WTC11 (cell line): Measurements from ENCODE around the gene STN1. TPM values are rescaled to one million over a fixed set of nuclear protein-coding genes. Genes with fewer than 3 reads are reported as not detected.

Experiments
- ATAC-seq: fragments of 200-7000 bp; cut with Tn5 transposase; 2 replicates; pipeline ENCODE4 v1.10.0; 2021; ENCODE audit warnings: mild to moderate bottlenecking, moderate library complexity
- CTCF ChIA-PET: fragments of 300-600 bp; sonication (Branson Sonifier 250); formaldehyde crosslinking; loops from one replicate; lab custom pipeline; 2021; ENCODE audit warnings: antibody characterized with exemption; lab: Charles Lee
- POLR2A ChIA-PET: fragments of 350-600 bp; sonication (Branson Sonifier 250); formaldehyde crosslinking; loops from one replicate; lab custom pipeline; 2021; ENCODE audit warnings: antibody characterized with exemption; lab: Charles Lee
- DNase-seq: peaks from one replicate; pipeline ENCODE4 v3.0.0; 2021; ENCODE audit warnings: low spot score
- H3K27ac Mint-ChIP-seq: 2 replicates; pipeline ENCODE4 v1.8.0; 2021; ENCODE audit warnings: mixed read lengths
- H3K27me3 Mint-ChIP-seq: 2 replicates; pipeline ENCODE4 v1.8.0; 2021; ENCODE audit warnings: low read depth, mild to moderate bottlenecking, moderate library complexity, mixed read lengths
- H3K36me3 Mint-ChIP-seq: 2 replicates; pipeline ENCODE4 v1.8.0; 2021; ENCODE audit warnings: mixed read lengths
- H3K4me1 Mint-ChIP-seq: 2 replicates; pipeline ENCODE4 v1.8.0; 2022; ENCODE audit warnings: mixed read lengths
- H3K4me3 Mint-ChIP-seq: 2 replicates; pipeline ENCODE4 v1.8.0; 2021; ENCODE audit warnings: mild to moderate bottlenecking, moderate library complexity, mixed read lengths
- H3K9me3 Mint-ChIP-seq: 2 replicates; pipeline ENCODE4 v1.8.0; 2021; ENCODE audit warnings: mixed read lengths
- ATF1 ChIP-seq: sonication (generic); formaldehyde crosslinking; IDR thresholded peaks from 2 replicates; pipeline ENCODE4 v1.8.1; 2023; ENCODE audit warnings: mild to moderate bottlenecking, moderate library complexity, missing genetic modification reagents
- CBFB ChIP-seq: sonication (generic); formaldehyde crosslinking; IDR thresholded peaks from 2 replicates; pipeline ENCODE4 v1.8.1; 2022; ENCODE audit warnings: mild to moderate bottlenecking, low read depth, missing genetic modification reagents
- CREB1 ChIP-seq: sonication (generic); formaldehyde crosslinking; IDR thresholded peaks from 2 replicates; pipeline ENCODE4 v1.8.0; 2023; ENCODE audit warnings: mild to moderate bottlenecking, missing genetic modification reagents
- ELF4 ChIP-seq: sonication (generic); formaldehyde crosslinking; IDR thresholded peaks from 2 replicates; pipeline ENCODE4 v1.8.1; 2022; ENCODE audit warnings: low read depth, mild to moderate bottlenecking, moderate library complexity, missing genetic modification reagents
- ETV6 ChIP-seq: sonication (generic); formaldehyde crosslinking; IDR thresholded peaks from 2 replicates; pipeline ENCODE4 v1.8.1; 2022; ENCODE audit warnings: mild to moderate bottlenecking, missing genetic modification reagents
- FOXK1 ChIP-seq: sonication (generic); formaldehyde crosslinking; IDR thresholded peaks from 2 replicates; pipeline ENCODE4 v1.8.0; 2022; ENCODE audit warnings: mild to moderate bottlenecking, moderate library complexity, missing genetic modification reagents
- GTF2I ChIP-seq: fragments of 250-450 bp; sonication (Bioruptor Pico); conservative IDR thresholded peaks from 2 replicates; pipeline ENCODE4 v1.4.0; 2021; ENCODE audit warnings: mild to moderate bottlenecking
- IRF2 ChIP-seq: sonication (generic); formaldehyde crosslinking; IDR thresholded peaks from 2 replicates; pipeline ENCODE4 v1.8.0; 2022; ENCODE audit warnings: low read depth, missing genetic modification reagents, borderline replicate concordance
- MYBL2 ChIP-seq: sonication (generic); formaldehyde crosslinking; IDR thresholded peaks from 2 replicates; pipeline ENCODE4 v1.8.1; 2023; ENCODE audit warnings: mild to moderate bottlenecking, moderate library complexity, missing genetic modification reagents
- NFE2L1 ChIP-seq: sonication (generic); formaldehyde crosslinking; IDR thresholded peaks from 2 replicates; pipeline ENCODE4 v1.8.1; 2023; ENCODE audit warnings: missing genetic modification reagents
- NFYB ChIP-seq: sonication (generic); formaldehyde crosslinking; conservative IDR thresholded peaks from 2 replicates; pipeline ENCODE4 v1.8.0; 2022; ENCODE audit warnings: low read depth, missing genetic modification reagents
- NR3C1 ChIP-seq: sonication (generic); formaldehyde crosslinking; conservative IDR thresholded peaks from 2 replicates; pipeline ENCODE4 v1.8.1; 2023; ENCODE audit warnings: low read depth, mild to moderate bottlenecking, missing genetic modification reagents
- PRRX2 ChIP-seq: fragments of 250-450 bp; sonication (Bioruptor Pico); IDR thresholded peaks from 2 replicates; pipeline ENCODE4 v1.8.0; 2021; ENCODE audit warnings: mild to moderate bottlenecking
- TP53 ChIP-seq: sonication (generic); formaldehyde crosslinking; IDR thresholded peaks from 2 replicates; pipeline ENCODE4 v1.8.1; 2023; ENCODE audit warnings: mild to moderate bottlenecking, missing genetic modification reagents
- ZBTB21 ChIP-seq: sonication (generic); formaldehyde crosslinking; IDR thresholded peaks from 2 replicates; pipeline ENCODE4 v1.8.1; 2023; ENCODE audit warnings: mild to moderate bottlenecking, missing genetic modification reagents, borderline replicate concordance
- ZNF219 ChIP-seq: sonication (generic); formaldehyde crosslinking; IDR thresholded peaks from 2 replicates; pipeline ENCODE4 v1.8.0; 2023; ENCODE audit warnings: missing genetic modification reagents, mild to moderate bottlenecking, borderline replicate concordance
- ZNF263 ChIP-seq: sonication (generic); formaldehyde crosslinking; IDR thresholded peaks from 2 replicates; pipeline ENCODE4 v1.8.1; 2022; ENCODE audit warnings: low read depth, mild to moderate bottlenecking, moderate library complexity, missing genetic modification reagents
- ZNF423 ChIP-seq: fragments of 250-450 bp; sonication (Bioruptor Pico); IDR thresholded peaks from 2 replicates; pipeline ENCODE4 v2.1.2; 2022; ENCODE audit warnings: mild to moderate bottlenecking, moderate library complexity
- total RNA-seq: library from RNA; stranded (reverse); gene quantifications from 3 replicates; pipeline ENCODE4 v1.2.3, GENCODE V29; 2021
- TF ChIP-seq, protein P1 (sequence below): sonication (generic); formaldehyde crosslinking; IDR thresholded peaks from 2 replicates; pipeline ENCODE4 v1.8.1; 2023; ENCODE audit warnings: mild to moderate bottlenecking, missing genetic modification reagents
- TF ChIP-seq, protein P2 (sequence below): fragments of 200-600 bp; IDR thresholded peaks from 2 replicates; pipeline ENCODE4 v1.8.0; 2022; ENCODE audit warnings: antibody characterized with exemption
- TF ChIP-seq, protein P3 (sequence below): sonication (generic); formaldehyde crosslinking; IDR thresholded peaks from 2 replicates; pipeline ENCODE4 v1.8.0; 2022; ENCODE audit warnings: mild to moderate bottlenecking, missing genetic modification reagents
- TF ChIP-seq, protein P4 (sequence below): fragments of 250-450 bp; sonication (Bioruptor Pico); IDR thresholded peaks from 2 replicates; pipeline ENCODE4 v1.9.0; 2021; ENCODE audit warnings: moderate library complexity, mild to moderate bottlenecking, inconsistent platforms, borderline replicate concordance
- TF ChIP-seq, protein P5 (sequence below): sonication (generic); formaldehyde crosslinking; IDR thresholded peaks from 2 replicates; pipeline ENCODE4 v1.8.1; 2022; ENCODE audit warnings: mild to moderate bottlenecking, missing genetic modification reagents, moderate library complexity, borderline replicate concordance
- TF ChIP-seq, protein P6 (sequence below): sonication (generic); formaldehyde crosslinking; IDR thresholded peaks from 2 replicates; pipeline ENCODE4 v1.8.1; 2023; ENCODE audit warnings: mild to moderate bottlenecking, missing genetic modification reagents
- TF ChIP-seq, protein P7 (sequence below): fragments of 250-450 bp; sonication (Bioruptor Pico); IDR thresholded peaks from 2 replicates; pipeline ENCODE4 v1.9.0; 2021; ENCODE audit warnings: mild to moderate bottlenecking

Gene STN1
- total RNA-seq, 1 experiment from 2014 or later = 13.9 TPM

DNA sequence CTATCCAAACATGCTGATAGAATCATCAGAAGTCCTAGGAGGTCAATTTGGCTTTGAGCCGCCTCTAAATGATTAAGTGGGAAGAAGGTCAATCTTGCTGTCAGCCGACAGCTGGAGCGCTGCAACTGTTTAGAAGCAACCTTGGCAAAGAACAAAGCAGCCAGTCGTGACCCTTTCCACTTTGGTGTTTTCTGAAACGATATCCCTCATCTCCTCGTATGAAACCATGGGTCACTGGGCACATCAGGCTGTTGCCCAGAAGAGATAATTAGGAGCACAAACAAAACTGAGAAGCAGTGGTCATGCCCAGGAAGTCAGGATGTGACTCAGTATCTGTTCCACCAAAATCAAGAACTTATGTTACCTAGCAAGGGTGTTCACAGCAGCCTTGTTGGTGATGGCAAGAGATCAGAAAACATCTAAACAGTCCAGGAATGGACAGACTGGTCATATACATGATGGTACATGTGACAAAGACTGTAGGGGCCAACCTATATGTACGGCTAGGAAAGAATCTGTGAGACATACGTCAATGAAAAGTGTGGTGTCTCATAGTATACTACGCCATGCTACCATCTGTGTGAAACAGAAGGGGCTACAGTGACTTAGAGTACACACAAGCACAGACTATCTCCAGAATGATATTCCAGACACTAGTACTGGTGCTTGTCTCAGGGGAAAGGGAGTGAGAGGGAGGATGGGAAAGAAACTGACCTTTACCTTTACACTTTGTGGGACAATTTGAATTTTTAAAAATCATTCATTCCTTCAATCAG is 22.4 kb downstream of the STN1 start (continued):
- no peak for TF ChIP-seq CREB1 (CRISPR knock-in tag)
- no peak for TF ChIP-seq ZNF263 (CRISPR knock-in tag)
- no peak for TF ChIP-seq ETV6
- no peak for TF ChIP-seq GTF2I (CRISPR knock-in tag)
- no peak for TF ChIP-seq CBFB (CRISPR knock-in tag)

DNA sequence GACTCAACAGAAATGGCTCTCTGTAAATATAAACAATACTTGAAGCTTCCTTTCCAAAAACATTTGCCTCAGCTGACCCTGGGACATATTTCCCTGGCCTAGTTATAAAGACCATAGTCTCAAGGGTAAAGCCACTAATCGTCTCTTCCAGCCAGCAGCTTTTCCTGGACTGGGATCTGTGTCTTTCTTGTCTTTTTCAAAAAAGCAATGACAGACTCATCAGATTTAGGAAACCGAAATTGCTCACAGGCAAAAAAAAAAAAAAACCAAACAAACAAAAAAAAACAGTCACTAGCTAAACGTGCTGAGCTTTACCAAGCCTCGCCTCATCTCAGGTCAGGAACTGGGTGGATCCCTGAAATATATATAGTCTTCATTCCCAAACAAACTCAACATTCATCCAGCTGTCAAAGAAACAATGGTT is 23.5 kb downstream of the STN1 start:
- no peaks in the 10 kb centered on the region for H3K9me3 Mint-ChIP-seq
- ChIA-PET POLR2A (interaction anchor here (0.5 kb wide), 1 partner anchor 122 kb away, joined by 3 read pairs; no protein-coding TSS in a partner anchor), CTCF (interaction anchor here (0.7 to 1.0 kb wide), 2 partner anchors 134 to 233 kb away, joined by 4 to 6 read pairs; no protein-coding TSS in a partner anchor)
- TF ChIP-seq PRRX2 (no peak), NFE2L1 (CRISPR knock-in tag) (no peak), ZNF423 (CRISPR knock-in tag) (no peak), ETV6 (no peak), IRF2 (CRISPR knock-in tag) (no peak), ATF1 (no peak), ZBTB21 (CRISPR knock-in tag) (no peak), TP53 (CRISPR knock-in tag) (no peak), NR3C1 (CRISPR knock-in tag) (no peak), MYBL2 (CRISPR knock-in tag) (no peak), ELF4 (CRISPR knock-in tag) (no peak)
- TF ChIP-seq, protein P1, sequence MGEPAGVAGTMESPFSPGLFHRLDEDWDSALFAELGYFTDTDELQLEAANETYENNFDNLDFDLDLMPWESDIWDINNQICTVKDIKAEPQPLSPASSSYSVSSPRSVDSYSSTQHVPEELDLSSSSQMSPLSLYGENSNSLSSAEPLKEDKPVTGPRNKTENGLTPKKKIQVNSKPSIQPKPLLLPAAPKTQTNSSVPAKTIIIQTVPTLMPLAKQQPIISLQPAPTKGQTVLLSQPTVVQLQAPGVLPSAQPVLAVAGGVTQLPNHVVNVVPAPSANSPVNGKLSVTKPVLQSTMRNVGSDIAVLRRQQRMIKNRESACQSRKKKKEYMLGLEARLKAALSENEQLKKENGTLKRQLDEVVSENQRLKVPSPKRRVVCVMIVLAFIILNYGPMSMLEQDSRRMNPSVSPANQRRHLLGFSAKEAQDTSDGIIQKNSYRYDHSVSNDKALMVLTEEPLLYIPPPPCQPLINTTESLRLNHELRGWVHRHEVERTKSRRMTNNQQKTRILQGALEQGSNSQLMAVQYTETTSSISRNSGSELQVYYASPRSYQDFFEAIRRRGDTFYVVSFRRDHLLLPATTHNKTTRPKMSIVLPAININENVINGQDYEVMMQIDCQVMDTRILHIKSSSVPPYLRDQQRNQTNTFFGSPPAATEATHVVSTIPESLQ (CRISPR knock-in tag) = no peak
- TF ChIP-seq, protein P2, sequence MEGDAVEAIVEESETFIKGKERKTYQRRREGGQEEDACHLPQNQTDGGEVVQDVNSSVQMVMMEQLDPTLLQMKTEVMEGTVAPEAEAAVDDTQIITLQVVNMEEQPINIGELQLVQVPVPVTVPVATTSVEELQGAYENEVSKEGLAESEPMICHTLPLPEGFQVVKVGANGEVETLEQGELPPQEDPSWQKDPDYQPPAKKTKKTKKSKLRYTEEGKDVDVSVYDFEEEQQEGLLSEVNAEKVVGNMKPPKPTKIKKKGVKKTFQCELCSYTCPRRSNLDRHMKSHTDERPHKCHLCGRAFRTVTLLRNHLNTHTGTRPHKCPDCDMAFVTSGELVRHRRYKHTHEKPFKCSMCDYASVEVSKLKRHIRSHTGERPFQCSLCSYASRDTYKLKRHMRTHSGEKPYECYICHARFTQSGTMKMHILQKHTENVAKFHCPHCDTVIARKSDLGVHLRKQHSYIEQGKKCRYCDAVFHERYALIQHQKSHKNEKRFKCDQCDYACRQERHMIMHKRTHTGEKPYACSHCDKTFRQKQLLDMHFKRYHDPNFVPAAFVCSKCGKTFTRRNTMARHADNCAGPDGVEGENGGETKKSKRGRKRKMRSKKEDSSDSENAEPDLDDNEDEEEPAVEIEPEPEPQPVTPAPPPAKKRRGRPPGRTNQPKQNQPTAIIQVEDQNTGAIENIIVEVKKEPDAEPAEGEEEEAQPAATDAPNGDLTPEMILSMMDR = no peak
- TF ChIP-seq, protein P3, sequence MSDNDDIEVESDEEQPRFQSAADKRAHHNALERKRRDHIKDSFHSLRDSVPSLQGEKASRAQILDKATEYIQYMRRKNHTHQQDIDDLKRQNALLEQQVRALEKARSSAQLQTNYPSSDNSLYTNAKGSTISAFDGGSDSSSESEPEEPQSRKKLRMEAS (CRISPR knock-in tag) = no peak
- TF ChIP-seq, protein P4, sequence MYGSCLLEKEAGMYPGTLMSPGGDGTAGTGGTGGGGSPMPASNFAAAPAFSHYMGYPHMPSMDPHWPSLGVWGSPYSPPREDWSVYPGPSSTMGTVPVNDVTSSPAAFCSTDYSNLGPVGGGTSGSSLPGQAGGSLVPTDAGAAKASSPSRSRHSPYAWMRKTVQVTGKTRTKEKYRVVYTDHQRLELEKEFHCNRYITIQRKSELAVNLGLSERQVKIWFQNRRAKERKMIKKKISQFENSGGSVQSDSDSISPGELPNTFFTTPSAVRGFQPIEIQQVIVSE (CRISPR knock-in tag) = no peak
- no peaks in the 10 kb centered on the region for H3K4me1 Mint-ChIP-seq
- no peak for DNase-seq
- no peak overlapping the region for H3K27ac Mint-ChIP-seq
- no peak for ATAC-seq
- peaks cover 6% of the 10 kb centered on the region; the same call in 1 of the 2 replicates for H3K36me3 Mint-ChIP-seq
- no peaks in the 10 kb centered on the region for H3K27me3 Mint-ChIP-seq
- no peak overlapping the region for H3K4me3 Mint-ChIP-seq

DNA sequence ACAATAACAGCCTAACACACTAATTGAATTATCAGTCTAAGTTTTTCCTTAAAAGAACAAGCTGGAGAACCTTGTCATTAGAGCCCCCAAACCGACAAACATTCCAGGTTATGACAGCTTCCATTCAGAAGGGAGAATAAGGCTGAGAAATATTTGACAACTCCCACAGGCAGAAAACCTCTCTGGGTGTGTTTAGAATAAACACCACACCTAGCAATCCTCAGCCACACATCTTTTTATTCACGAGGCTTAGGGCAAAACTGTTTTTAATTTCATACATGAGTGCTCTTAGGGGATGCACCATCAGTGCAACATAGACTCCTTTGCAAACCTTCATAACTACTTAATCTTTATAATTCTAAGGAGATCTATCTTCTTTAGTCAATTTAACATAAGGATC is 24.2 kb downstream of the STN1 start:
- Mint-ChIP-seq H3K27ac (no peak overlapping the region), H3K4me3 (no peak overlapping the region)
- POLR2A ChIA-PET = no interaction called here
- TF ChIP-seq, protein P5, sequence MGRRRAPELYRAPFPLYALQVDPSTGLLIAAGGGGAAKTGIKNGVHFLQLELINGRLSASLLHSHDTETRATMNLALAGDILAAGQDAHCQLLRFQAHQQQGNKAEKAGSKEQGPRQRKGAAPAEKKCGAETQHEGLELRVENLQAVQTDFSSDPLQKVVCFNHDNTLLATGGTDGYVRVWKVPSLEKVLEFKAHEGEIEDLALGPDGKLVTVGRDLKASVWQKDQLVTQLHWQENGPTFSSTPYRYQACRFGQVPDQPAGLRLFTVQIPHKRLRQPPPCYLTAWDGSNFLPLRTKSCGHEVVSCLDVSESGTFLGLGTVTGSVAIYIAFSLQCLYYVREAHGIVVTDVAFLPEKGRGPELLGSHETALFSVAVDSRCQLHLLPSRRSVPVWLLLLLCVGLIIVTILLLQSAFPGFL = no peak
- TF ChIP-seq FOXK1 (CRISPR knock-in tag) = no peak
- TF ChIP-seq ZNF219 (CRISPR knock-in tag) = no peak
- no peak for TF ChIP-seq NFYB
- TF ChIP-seq, protein P6, sequence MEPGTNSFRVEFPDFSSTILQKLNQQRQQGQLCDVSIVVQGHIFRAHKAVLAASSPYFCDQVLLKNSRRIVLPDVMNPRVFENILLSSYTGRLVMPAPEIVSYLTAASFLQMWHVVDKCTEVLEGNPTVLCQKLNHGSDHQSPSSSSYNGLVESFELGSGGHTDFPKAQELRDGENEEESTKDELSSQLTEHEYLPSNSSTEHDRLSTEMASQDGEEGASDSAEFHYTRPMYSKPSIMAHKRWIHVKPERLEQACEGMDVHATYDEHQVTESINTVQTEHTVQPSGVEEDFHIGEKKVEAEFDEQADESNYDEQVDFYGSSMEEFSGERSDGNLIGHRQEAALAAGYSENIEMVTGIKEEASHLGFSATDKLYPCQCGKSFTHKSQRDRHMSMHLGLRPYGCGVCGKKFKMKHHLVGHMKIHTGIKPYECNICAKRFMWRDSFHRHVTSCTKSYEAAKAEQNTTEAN (CRISPR knock-in tag) = no peak
- TF ChIP-seq, protein P7, sequence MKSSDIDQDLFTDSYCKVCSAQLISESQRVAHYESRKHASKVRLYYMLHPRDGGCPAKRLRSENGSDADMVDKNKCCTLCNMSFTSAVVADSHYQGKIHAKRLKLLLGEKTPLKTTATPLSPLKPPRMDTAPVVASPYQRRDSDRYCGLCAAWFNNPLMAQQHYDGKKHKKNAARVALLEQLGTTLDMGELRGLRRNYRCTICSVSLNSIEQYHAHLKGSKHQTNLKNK (CRISPR knock-in tag) = no peak

More for the DNA sequence above, 24.2 kb downstream of the STN1 start:
- DNase-seq (no peak), ATAC-seq (no peak)
- Mint-ChIP-seq H3K27me3 (no peaks in the 10 kb centered on the region), H3K4me1 (no peaks in the 10 kb centered on the region), H3K36me3 (peaks cover 6% of the 10 kb centered on the region; the same call in 1 of the 2 replicates), H3K9me3 (no peaks in the 10 kb centered on the region)
- CTCF ChIA-PET = interaction anchor here (1.5 kb wide), 1 partner anchor 181 kb away, joined by 3 read pairs; no protein-coding TSS in a partner anchor
